Lung (tissue), 12 donors: Measurements from ENCODE around the gene TRNAU1AP. TPM values are rescaled to one million over a fixed set of nuclear protein-coding genes. Genes with fewer than 3 reads are reported as not detected.
A peak's percentile ranks its signal among the peaks of the same experiment; 100 is the strongest.

Experiments
- ATAC-seq: fragments of 200-7000 bp; cut with Tn5 transposase; one replicate; pipeline ENCODE4 v1.9.1; 2020; ENCODE audit warnings: moderate number of reproducible peaks; ENCODE audit not compliant: insufficient read depth, low FRiP score
- DNase-seq, 3 donors: peaks; one replicate each; pipeline ENCODE4 v3.0.0-alpha.2; 2013 to 2017
- H3K27ac ChIP-seq, 2 donors: one replicate each; pipeline ENCODE4 v1.5.1; 2013; ENCODE audit warnings: mild to moderate bottlenecking in 2 of 2, moderate library complexity in 2 of 2, control low read depth in 1 of 2, inconsistent platforms in 1 of 2, low read depth in 1 of 2, low read length in 1 of 2
- H3K27me3 ChIP-seq, 3 donors: one replicate each; pipeline ENCODE4 v1.5.1; 2013; ENCODE audit warnings: low read length in 2 of 3; ENCODE audit not compliant: control insufficient read depth in 3 of 3, insufficient read depth in 3 of 3
- H3K36me3 ChIP-seq, 4 donors: one replicate each; pipeline ENCODE4 v1.5.1; 2013; ENCODE audit warnings: low read length in 4 of 4, mild to moderate bottlenecking in 1 of 4, moderate library complexity in 1 of 4; ENCODE audit not compliant: control insufficient read depth in 4 of 4, insufficient read depth in 4 of 4
- H3K4me1 ChIP-seq, 5 donors: one replicate each; pipeline ENCODE4 v1.5.1; 2013; ENCODE audit warnings: low read length in 5 of 5, mild to moderate bottlenecking in 2 of 5, moderate library complexity in 1 of 5; ENCODE audit not compliant: control insufficient read depth in 5 of 5, insufficient read depth in 5 of 5
- H3K4me3 ChIP-seq: one replicate; pipeline ENCODE4 v1.5.1; 2013; ENCODE audit warnings: mild to moderate bottlenecking, control low read depth, moderate library complexity
- H3K9ac ChIP-seq, 2 donors: one replicate each; pipeline ENCODE4 v1.5.1; 2013; ENCODE audit warnings: low read length in 2 of 2, control low read depth in 1 of 2; ENCODE audit not compliant: insufficient read depth in 1 of 2
- H3K9me3 ChIP-seq, 4 donors: one replicate each; pipeline ENCODE4 v1.5.1; 2013; ENCODE audit warnings: low read length in 3 of 4, mild to moderate bottlenecking in 1 of 4, moderate library complexity in 1 of 4; ENCODE audit not compliant: control insufficient read depth in 4 of 4, insufficient read depth in 3 of 4
- CTCF ChIP-seq: IDR thresholded peaks from 2 replicates; pipeline ENCODE4 v1.5.1; 2012; ENCODE audit warnings: mild to moderate bottlenecking; ENCODE audit errors: control extremely low read depth, extremely low read depth
- WGBS, 2 donors: extraction: QIAGEN DNeasy Blood & Tissue Kit; methylation state at CpG; one replicate each; pipeline ENCODE4 v1.1.7; 2013; 5-methylcytosine and 5-hydroxymethylcytosine counted together
- polyA plus RNA-seq, 2 donors: library from polyadenylated mRNA; stranded (reverse); fragments of 200-250 nt; gene quantifications; one replicate each; pipeline ENCODE4 v1.2.1, GENCODE V29; 2013
- total RNA-seq, 2 donors: library from RNA; depleted of rRNA in 1 of 2; stranded (reverse); fragments of >200 nt in 1 of 2; gene quantifications; one replicate each; pipeline ENCODE4 v1.2.1, GENCODE V29; 2014 to 2021
- donor health status: control.
- donor health status: control.
- donor health status: Bipolar disorder and iron deficiency.
- donor health status: healthy.
- donor health status: DM: yes; HTN: yes; CAD: no.

The TRNAU1AP gene
- total and polyA plus RNA-seq, 4 donors: 25.4 to 40.2 (median 30.2) TPM

GRCh38 chr1:28526886-28527285 lies 26.0 kb upstream of the TRNAU1AP start:
- Histone ChIP-seq H3K4me3 (no peak overlapping the region), H3K27ac (peak overlapping the region in 1 of 2 donors; percentile 70), H3K36me3 (peaks cover 0 to 12% (median 3%) of the 10 kb centered on the region in 4 donors), H3K27me3 (no peaks in the 10 kb centered on the region), H3K9me3 (no peaks in the 10 kb centered on the region), H3K9ac (no peak overlapping the region), H3K4me1 (peaks cover 0 to 5% (median 0%) of the 10 kb centered on the region in 5 donors)
- no peak for TF ChIP-seq CTCF
- WGBS, 2 donors: 74 to 88% methylated on average over 9 of the region's 9 CpGs
- DNase-seq (no peak), ATAC-seq (peak; percentile 37)

DNA sequence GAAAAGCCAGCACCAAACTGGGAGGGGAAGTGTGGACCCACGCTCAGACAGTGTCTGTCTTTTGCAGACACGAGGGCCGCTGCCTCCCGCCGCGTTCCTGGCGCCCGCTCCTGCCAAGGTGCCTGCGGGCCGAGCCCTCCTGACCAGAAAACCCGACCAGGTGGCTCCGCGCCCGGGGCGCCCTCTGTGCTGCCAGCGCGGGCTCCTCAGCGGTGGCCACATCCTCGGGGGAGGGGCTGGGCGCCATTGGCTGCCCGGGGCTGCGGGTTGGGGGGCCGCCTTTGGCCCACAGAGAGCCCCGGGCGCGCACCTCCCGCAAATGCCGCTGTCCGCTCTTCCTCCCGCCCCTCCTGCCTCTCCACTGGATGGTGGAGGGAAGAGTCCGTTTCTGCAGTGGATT lies 22.4 kb upstream of the TRNAU1AP start:
- H3K9me3 ChIP-seq: no peaks in the 10 kb centered on the region
- no peak for TF ChIP-seq CTCF
- no peak for DNase-seq
- H3K4me1 ChIP-seq: peaks cover 0 to 5% (median 0%) of the 10 kb centered on the region in 5 donors
- H3K27me3 ChIP-seq: no peaks in the 10 kb centered on the region
- H3K4me3 ChIP-seq: no peak overlapping the region
- H3K9ac ChIP-seq: no peak overlapping the region
- ATAC-seq: no peak
- 95 to 97% methylated on average over 31 of the region's 31 CpGs for WGBS, 2 donors
- H3K27ac ChIP-seq: no peak overlapping the region
- peaks cover 2 to 22% (median 7%) of the 10 kb centered on the region in 4 donors for H3K36me3 ChIP-seq

- Histone ChIP-seq H3K9me3 (no peaks in the 10 kb centered on the region), H3K27me3 (no peaks in the 10 kb centered on the region), H3K9ac (no peak overlapping the region), H3K4me3 (no peak overlapping the region), H3K27ac (no peak overlapping the region), H3K4me1 (no peaks in the 10 kb centered on the region), H3K36me3 (peaks cover 3 to 44% (median 20%) of the 10 kb centered on the region in 4 donors)
- TF ChIP-seq CTCF: no peak
- WGBS, 2 donors: 96 to 98% methylated on average over 6 of the region's 6 CpGs
- ATAC-seq: no peak
- no peak for DNase-seq
These were observed 18.2 kb upstream of the TRNAU1AP start for GRCh38 chr1:28534671-28535070.

DNA sequence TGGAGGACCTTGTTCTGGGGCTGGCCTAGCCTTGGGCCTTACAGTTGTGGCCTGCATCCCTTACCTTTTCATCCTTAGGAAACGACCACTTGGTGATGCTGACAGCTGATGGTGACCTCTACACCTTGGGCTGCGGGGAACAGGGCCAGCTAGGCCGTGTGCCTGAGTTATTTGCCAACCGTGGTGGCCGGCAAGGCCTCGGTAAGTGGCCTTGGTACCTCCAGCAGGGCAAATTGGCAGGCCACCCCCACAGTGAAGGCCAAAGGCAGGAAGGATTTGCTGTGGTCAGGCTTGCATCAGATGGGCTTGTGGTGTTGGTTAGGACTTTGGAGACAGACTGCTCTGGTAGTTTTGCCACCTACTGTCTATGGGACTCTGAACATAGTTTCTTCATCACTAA lies 17.7 kb upstream of the TRNAU1AP start:
- Histone ChIP-seq H3K9me3 (no peaks in the 10 kb centered on the region), H3K9ac (no peak overlapping the region), H3K4me1 (peaks cover 0 to under 1% (median 0%) of the 10 kb centered on the region in 5 donors), H3K27me3 (no peaks in the 10 kb centered on the region), H3K27ac (no peak overlapping the region), H3K4me3 (no peak overlapping the region), H3K36me3 (peaks cover 3 to 43% (median 20%) of the 10 kb centered on the region in 4 donors)
- no peak for DNase-seq
- no peak for ATAC-seq
- 88 to 92% methylated on average over 6 of the region's 6 CpGs for WGBS, 2 donors
- TF ChIP-seq CTCF: no peak
